GM18526 (cell line): ENCODE results near the gene NOS1AP.

ENCODE experiments used
- POLR2A ChIP-seq: IDR thresholded peaks from 3 replicates; pipeline ENCODE4 v1.6.1; 2011; ENCODE audit not compliant: insufficient read length; ENCODE audit errors: extremely low read depth

NOS1AP gene

DNA sequence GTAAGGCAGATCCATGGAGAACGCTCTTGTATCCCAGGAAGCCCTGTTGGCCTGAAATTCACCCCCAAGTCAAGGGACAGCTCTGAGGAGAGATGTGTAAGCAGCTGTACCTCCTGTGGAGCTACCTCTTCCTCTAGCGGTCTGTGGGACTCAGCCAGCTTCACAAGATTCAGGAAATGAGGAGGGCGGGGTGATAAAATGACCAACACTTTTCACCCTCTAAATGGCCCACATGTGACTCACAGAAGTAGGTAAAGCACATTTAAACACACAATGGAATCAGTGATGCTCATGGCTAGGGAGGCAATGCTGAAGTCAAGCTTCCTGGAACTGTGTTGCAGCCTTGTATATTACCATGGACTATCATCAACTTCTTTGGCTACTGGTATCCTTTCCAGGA is 342.5 kb downstream of the NOS1AP start, which contains the start of gene SH2D1B:
SH2D1B (minus strand) TSS at position 135 of the 400 bp plus-strand sequence; CDS start at position 15, 120 bp downstream.
- TF ChIP-seq POLR2A, result no peak

DNA sequence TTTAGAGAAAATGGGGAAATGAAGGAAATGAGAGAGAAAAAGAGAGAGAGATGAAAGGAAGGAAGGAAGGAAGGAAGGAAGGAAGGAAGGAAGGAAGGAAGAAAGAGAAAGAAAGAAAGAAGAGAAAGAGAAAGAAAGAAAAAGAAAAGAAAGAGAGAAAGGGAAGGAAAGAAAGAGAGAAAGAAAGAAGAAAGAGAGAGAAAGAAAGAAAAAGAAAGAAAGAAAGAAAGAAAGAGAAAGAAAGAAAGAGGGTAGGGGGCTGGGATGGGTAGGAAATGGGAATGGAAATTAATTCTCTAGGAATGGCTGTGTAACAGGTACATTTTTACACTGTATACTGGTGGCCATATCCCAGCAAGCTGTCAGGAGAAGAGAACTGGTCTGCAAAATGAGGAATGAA is 346.7 kb downstream of the NOS1AP start:
- no peak for TF ChIP-seq POLR2A

DNA sequence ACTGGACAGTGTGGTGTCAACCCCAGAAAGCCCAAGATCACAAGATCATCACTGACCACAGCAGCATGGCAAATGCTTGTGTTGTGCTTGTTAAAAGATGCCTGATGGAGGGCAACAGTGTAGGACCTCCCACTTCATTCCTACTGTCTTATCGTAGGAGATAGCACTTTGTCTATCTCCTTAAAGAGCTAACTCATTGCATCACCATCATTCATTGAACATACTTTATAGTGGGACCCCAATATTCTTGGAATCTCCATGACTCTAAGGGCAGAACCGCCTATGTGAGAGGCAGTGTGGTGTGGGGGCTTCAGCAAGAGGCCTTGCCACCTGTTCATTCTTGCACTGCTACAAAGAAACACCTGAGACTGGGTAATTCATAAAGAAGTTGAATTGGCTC is 347.4 kb downstream of the NOS1AP start:
- no peak for TF ChIP-seq POLR2A

DNA sequence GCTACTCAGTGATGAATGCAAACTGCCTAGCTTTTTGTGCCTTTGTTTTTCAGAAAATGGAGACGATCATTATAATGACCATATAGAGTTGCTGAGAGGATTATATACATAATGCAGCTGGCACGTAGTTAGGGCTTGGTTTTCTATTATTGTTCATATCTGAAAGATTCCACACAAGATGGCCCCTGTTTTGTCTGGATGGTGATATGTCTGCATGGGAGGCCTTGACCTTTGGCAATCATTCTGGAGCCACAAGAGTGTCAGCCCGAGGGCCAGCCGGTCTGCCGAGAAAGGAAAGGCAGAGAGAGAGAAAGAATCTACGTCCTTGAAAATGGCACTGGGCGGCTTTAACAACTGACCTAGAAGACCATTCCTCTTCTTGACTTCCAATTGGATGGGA is 348.2 kb downstream of the NOS1AP start:
- no peak for TF ChIP-seq POLR2A
